Stimulated activated effector memory CD8-positive, alpha-beta T cell treated with anti-CD3 and anti-CD28 coated beads, Interleukin-12 subunit alpha, Interleukin-12 subunit beta, amount 100 ng/mL, for 72 hours (primary cell): ENCODE measurements around the gene SPINDOC.

Experiments used
- ATAC-seq: fragments of 150-1000 bp; cut with Tn5 transposase; 2 replicates; pipeline ENCODE4 v1.10.0; 2021
- DNase-seq, 2 donors: peaks; one replicate each; pipeline ENCODE4 v3.0.0; 2021 to 2022; ENCODE audit warnings: low spot score in 2 of 2
- H3K27ac Mint-ChIP-seq: one replicate; pipeline ENCODE4 v1.8.0; 2022; ENCODE audit warnings: mild to moderate bottlenecking, mixed read lengths
- H3K36me3 Mint-ChIP-seq: one replicate; pipeline ENCODE4 v1.8.0; 2022; ENCODE audit warnings: mild to moderate bottlenecking, mixed read lengths
- H3K4me1 Mint-ChIP-seq: one replicate; pipeline ENCODE4 v1.8.0; 2022; ENCODE audit warnings: mixed read lengths
- H3K4me3 Mint-ChIP-seq: one replicate; pipeline ENCODE4 v1.8.0; 2022; ENCODE audit warnings: mild to moderate bottlenecking, mixed read lengths
- H3K9me3 Mint-ChIP-seq: one replicate; pipeline ENCODE4 v1.8.0; 2022; ENCODE audit warnings: mixed read lengths

Gene SPINDOC

GRCh38 chr11:63813563-63814382 is 517 bp downstream of the SPINDOC start:
- Mint-ChIP-seq H3K9me3 (no peaks in the 10 kb centered on the region), H3K4me3 (peak overlapping the region; percentile 74), H3K36me3 (peaks cover 38% of the 10 kb centered on the region), H3K27ac (peak overlapping the region; percentile 34), H3K4me1 (peaks cover 32% of the 10 kb centered on the region)
- DNase-seq (peak; percentile 24 to 80), ATAC-seq (peak; percentile 62)

DNA sequence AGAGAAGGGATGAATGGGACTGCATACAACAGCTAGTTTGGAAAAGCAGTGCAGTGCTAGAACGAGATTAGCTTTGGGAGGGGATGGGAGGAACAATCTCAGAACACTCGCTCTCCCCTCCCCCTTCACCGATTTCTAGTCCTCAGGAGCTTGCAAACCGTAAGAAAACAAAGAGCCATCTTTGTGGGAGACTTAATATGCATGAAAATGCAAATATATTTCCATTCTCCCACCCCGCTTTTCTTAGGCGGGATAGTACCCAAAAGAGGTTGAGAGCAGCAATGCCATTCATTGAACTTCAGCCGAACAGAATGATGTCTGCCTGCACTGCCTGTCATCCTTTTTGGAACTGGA is 1.1 kb downstream of the SPINDOC start:
- H3K4me3 Mint-ChIP-seq: peak overlapping the region; percentile 74
- no peak for ATAC-seq

GRCh38 chr11:63816166-63816565 is 2.9 kb downstream of the SPINDOC start:
- Mint-ChIP-seq H3K27ac (no peak overlapping the region), H3K4me3 (no peak overlapping the region), H3K4me1 (peaks cover 32% of the 10 kb centered on the region), H3K9me3 (no peaks in the 10 kb centered on the region), H3K36me3 (peaks cover 62% of the 10 kb centered on the region)
- ATAC-seq: no peak
- no peak for DNase-seq

More for the DNA sequence above, 1.1 kb downstream of the SPINDOC start:
- peaks cover 32% of the 10 kb centered on the region for H3K4me1 Mint-ChIP-seq
- no peak for DNase-seq
- peak overlapping the region; percentile 34 for H3K27ac Mint-ChIP-seq
- H3K36me3 Mint-ChIP-seq: peaks cover 44% of the 10 kb centered on the region
- no peaks in the 10 kb centered on the region for H3K9me3 Mint-ChIP-seq

GRCh38 chr11:63816732-63817131 is 3.5 kb downstream of the SPINDOC start:
- Mint-ChIP-seq H3K27ac (no peak overlapping the region), H3K4me3 (no peak overlapping the region), H3K36me3 (peaks cover 68% of the 10 kb centered on the region), H3K4me1 (peaks cover 32% of the 10 kb centered on the region), H3K9me3 (no peaks in the 10 kb centered on the region)
- ATAC-seq (no peak), DNase-seq (no peak)

DNA sequence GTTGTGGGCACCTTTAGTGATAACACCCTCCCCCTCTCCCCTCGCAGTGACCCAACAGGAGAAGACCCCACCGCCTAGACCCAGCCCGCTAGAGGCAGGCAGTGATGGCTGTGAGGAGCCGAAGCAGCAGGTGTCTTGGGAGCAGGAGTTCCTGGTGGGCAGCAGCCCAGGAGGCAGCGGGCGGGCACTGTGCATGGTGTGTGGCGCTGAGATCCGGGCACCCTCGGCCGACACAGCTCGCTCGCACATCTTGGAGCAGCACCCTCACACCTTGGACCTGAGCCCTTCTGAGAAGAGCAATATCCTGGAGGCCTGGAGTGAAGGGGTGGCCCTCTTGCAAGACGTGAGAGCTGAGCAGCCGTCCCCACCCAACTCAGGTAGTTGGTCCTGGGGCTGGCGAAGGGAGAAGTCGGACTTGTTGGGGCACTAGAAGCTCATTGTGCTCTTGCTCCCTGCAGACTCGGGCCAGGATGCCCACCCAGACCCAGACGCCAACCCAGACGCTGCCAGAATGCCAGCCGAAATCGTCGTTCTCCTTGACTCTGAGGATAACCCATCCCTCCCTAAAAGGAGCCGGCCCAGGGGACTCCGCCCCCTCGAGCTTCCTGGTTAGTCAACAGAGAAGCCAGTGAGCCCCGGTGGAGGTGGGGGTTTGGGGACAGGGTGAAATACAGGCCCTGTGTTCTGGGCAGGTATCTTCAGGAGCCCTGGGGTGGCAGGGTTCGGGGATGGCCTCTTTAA is 4.7 kb downstream of the SPINDOC start:
- peaks cover 80% of the 10 kb centered on the region for H3K36me3 Mint-ChIP-seq

GRCh38 chr11:63818609-63819008 is 5.4 kb downstream of the SPINDOC start:
- no peak overlapping the region for H3K27ac Mint-ChIP-seq
- no peak for ATAC-seq
- no peaks in the 10 kb centered on the region for H3K9me3 Mint-ChIP-seq
- no peak overlapping the region for H3K4me3 Mint-ChIP-seq
- H3K4me1 Mint-ChIP-seq: peaks cover 32% of the 10 kb centered on the region
- H3K36me3 Mint-ChIP-seq: peaks cover 86% of the 10 kb centered on the region
- DNase-seq: no peak

More for the DNA sequence above, 4.7 kb downstream of the SPINDOC start:
- no peaks in the 10 kb centered on the region for H3K9me3 Mint-ChIP-seq
- peaks cover 32% of the 10 kb centered on the region for H3K4me1 Mint-ChIP-seq
- H3K4me3 Mint-ChIP-seq: no peak overlapping the region
- ATAC-seq: no peak
- peak overlapping the region; percentile 32 for H3K27ac Mint-ChIP-seq
- no peak for DNase-seq

GRCh38 chr11:63821411-63821810 is 8.2 kb downstream of the SPINDOC start:
- Mint-ChIP-seq H3K27ac (no peak overlapping the region), H3K36me3 (peaks cover 94% of the 10 kb centered on the region), H3K9me3 (no peaks in the 10 kb centered on the region), H3K4me3 (no peak overlapping the region), H3K4me1 (peaks cover 17% of the 10 kb centered on the region)
- DNase-seq (no peak), ATAC-seq (no peak)

- ATAC-seq (no peak), DNase-seq (no peak)
- Mint-ChIP-seq H3K9me3 (no peaks in the 10 kb centered on the region), H3K36me3 (peaks cover 65% of the 10 kb centered on the region), H3K27ac (no peak overlapping the region), H3K4me3 (no peak overlapping the region), H3K4me1 (peaks cover 8% of the 10 kb centered on the region)
Measured at GRCh38 chr11:63826471-63827190, 13.4 kb downstream of the SPINDOC start.

- Mint-ChIP-seq H3K4me1 (peaks cover 13% of the 10 kb centered on the region), H3K9me3 (no peaks in the 10 kb centered on the region), H3K36me3 (peaks cover 32% of the 10 kb centered on the region), H3K4me3 (no peak overlapping the region), H3K27ac (no peak overlapping the region)
- ATAC-seq (peak; percentile 66), DNase-seq (no peak)
Measured at GRCh38 chr11:63829823-63830489, 16.7 kb downstream of the SPINDOC start.

DNA sequence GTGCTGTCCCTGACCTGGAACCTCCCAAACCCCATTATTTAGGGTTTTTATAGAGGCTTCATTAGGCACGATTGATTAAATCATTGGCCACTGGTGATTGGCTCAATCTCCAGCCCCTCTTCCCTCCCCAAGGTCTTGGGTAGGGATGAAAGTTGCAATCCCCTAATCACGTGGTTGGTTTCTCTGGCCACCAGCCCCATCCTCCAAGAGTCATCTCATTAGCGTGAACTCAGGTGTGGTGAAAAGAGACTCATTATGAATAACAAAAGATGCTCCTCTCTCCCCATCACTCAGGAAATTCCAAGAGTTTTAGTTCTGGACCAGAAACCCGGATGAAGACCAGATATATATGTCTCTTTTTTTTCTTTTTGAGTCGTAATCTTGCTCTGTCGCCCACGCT is 18.1 kb downstream of the SPINDOC start:
- no peak for ATAC-seq
- Mint-ChIP-seq H3K9me3 (no peaks in the 10 kb centered on the region), H3K27ac (no peak overlapping the region), H3K4me3 (no peak overlapping the region), H3K4me1 (peaks cover 7% of the 10 kb centered on the region), H3K36me3 (peaks cover 19% of the 10 kb centered on the region)
- no peak for DNase-seq

DNA sequence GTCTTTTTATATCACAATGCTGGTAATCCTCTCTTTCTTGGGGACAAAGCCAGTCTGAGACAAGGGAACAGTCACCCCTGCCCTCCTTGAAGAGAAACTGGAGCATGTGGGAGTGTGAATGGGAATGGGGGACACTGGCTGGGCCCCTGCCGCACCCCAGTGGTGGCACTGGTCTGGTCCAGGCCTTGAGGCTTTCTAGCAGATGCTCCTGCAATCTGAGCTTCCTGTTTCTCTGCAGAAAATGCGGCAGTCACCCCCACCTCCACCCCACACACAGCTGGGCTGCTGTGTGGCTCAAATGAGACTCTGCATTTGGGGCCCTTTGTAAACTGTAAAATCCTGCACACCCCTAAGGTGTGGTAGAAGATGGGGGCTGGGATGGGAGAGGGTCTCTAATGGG is 19.1 kb downstream of the SPINDOC start:
- Mint-ChIP-seq H3K27ac (peak overlapping the region; percentile 82), H3K36me3 (peaks cover 12% of the 10 kb centered on the region), H3K4me3 (no peak overlapping the region), H3K4me1 (peaks cover 12% of the 10 kb centered on the region), H3K9me3 (no peaks in the 10 kb centered on the region)
- DNase-seq (no peak), ATAC-seq (no peak)

- H3K27ac Mint-ChIP-seq: peak overlapping the region; percentile 82
- ATAC-seq: no peak
Measured at GRCh38 chr11:63833048-63833447, 19.8 kb downstream of the SPINDOC start.

GRCh38 chr11:63834535-63835157 is 21.4 kb downstream of the SPINDOC start:
- peaks cover 3% of the 10 kb centered on the region for H3K36me3 Mint-ChIP-seq
- no peaks in the 10 kb centered on the region for H3K9me3 Mint-ChIP-seq
- DNase-seq (no peak), ATAC-seq (no peak)
- H3K4me3 Mint-ChIP-seq: no peak overlapping the region
- H3K27ac Mint-ChIP-seq: no peak overlapping the region
- H3K4me1 Mint-ChIP-seq: peaks cover 23% of the 10 kb centered on the region

More at GRCh38 chr11:63833048-63833447, 19.8 kb downstream of the SPINDOC start:
- H3K36me3 Mint-ChIP-seq: peaks cover 8% of the 10 kb centered on the region
- DNase-seq: no peak
- no peaks in the 10 kb centered on the region for H3K9me3 Mint-ChIP-seq
- H3K4me3 Mint-ChIP-seq: no peak overlapping the region
- peaks cover 19% of the 10 kb centered on the region for H3K4me1 Mint-ChIP-seq

DNA sequence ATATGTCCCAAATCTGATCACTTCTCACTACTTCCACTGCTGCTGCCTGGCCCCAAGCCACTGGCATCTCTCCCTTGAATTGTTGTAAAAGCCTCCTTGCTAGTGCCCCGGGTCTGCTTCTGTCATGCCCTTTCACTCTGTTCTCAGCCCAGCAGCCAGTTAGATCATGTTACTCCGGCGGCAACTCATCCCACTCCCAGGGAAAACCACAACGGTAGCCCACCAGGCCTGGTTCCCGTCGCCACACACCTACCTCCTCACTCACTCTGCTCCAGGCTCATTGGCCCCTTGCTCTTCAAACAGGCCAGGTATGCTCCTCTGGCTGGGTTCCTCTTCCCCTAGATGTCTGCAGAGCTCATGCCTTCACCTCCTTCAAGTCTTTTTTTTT is 21.9 kb downstream of the SPINDOC start:
- H3K36me3 Mint-ChIP-seq: peaks cover 8% of the 10 kb centered on the region
- DNase-seq (no peak), ATAC-seq (no peak)
- no peak overlapping the region for H3K27ac Mint-ChIP-seq
- no peak overlapping the region for H3K4me3 Mint-ChIP-seq
- peaks cover 28% of the 10 kb centered on the region for H3K4me1 Mint-ChIP-seq
- H3K9me3 Mint-ChIP-seq: no peaks in the 10 kb centered on the region
